Measurements from ENCODE around the gene DEPDC5.

- TF ChIP-seq POLR2A (IDR thresholded peaks at IDR 0.05) (no peak), CTCF (IDR thresholded peaks at IDR 0.05) (no peak), POLR2AphosphoS5 (IDR thresholded peaks at IDR 0.05; ENCODE audit: insufficient read depth in 1 of 2, low read depth in 1 of 2) (no peak)
Observed at GRCh38 chr22:31814942-31815341, 61.1 kb downstream of the DEPDC5 start.

Data from vagina (tissue), 2 donors.